Renal cortical epithelial cell (primary cell): Measurements from ENCODE around the gene TCP11. TPM values are rescaled to one million over a fixed set of nuclear protein-coding genes. Genes with fewer than 3 reads are reported as not detected.
"Not testable (repeated sequence)": the region's sequence is repeated elsewhere in the genome, so short reads cannot be mapped to it uniquely, and the experiment has no call there.

Experiments
- DNase-seq: peaks from one replicate; pipeline ENCODE4 v3.0.0-alpha.2; 2011; ENCODE audit warnings: low read depth
- total RNA-seq: library from RNA; depleted of rRNA; stranded (reverse); fragments of >200 nt; gene quantifications from 2 replicates; pipeline ENCODE4 v1.2.3, GENCODE V29; 2014

The TCP11 gene
- total RNA-seq, 1 donor from 2014 or later = 0.60 TPM

DNA sequence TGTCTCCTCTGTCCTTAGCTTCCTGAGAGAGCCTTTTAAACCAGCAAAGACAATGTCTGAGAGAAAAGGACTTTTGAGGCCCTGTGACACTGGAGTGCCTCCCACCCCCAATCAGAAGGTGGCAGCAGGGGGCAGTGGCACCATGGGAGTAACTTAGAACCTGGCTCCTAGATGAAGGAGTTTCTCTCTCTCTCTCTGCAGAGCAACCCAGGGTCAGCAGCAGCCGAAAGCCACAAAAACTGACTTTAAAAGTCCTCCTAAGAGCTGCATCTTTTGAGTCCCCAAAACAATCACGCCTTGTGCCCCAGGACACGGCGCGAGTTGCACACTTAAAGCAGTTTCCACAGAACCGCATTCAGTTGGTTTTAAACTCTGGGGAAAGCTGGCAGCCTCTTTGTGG, 5.3 kb upstream of the TCP11 start:
- peak; percentile 35 for DNase-seq

DNA sequence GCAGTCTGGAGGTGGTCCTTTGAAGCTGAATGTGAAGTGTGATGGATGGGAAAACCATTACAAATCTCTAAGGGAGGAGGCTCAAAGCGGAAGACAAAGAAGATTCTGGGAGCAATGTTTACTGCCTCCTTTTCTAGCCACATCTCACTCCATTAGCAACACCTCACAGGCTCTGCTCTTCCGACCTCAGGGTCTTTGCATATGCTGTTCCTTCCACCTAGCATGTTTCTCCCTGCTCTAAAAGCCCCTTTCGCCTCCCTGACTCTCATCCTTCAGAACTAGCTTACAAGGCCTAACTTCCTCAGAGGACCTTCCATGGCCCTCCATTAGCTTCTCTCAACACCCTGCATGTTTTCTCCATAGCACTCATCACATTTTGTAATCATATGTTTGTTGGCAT, 4.6 kb upstream of the TCP11 start:
- no peak for DNase-seq

- peak; percentile 33 for DNase-seq
Measured at GRCh38 chr6:35142588-35143569, 1.7 kb upstream of the TCP11 start.

DNA sequence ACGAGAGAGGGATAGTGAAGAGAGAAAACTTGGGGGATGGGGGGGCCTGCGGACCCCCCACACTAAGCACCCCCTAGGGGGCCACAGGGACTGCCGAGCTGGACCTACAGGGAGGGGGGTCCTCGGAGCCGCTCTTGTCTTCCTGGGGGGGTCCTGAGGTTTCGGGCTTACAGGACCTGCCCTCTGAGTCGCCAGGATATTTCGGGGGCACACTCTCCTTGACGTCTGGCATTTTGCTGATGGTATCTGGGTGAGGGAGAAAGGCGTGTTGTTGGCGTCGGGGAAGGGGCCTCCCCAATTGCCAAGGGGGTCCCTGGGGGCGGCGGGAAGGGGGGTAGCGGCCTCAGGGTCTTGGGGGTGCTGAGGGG, 516 bp downstream of the TCP11 start:
- DNase-seq = no peak

- DNase-seq = peak; percentile 61
Measured at GRCh38 chr6:35139924-35140638, 1.1 kb downstream of the TCP11 start.

GRCh38 chr6:35139470-35139869, 1.7 kb downstream of the TCP11 start:
- DNase-seq = no peak

DNA sequence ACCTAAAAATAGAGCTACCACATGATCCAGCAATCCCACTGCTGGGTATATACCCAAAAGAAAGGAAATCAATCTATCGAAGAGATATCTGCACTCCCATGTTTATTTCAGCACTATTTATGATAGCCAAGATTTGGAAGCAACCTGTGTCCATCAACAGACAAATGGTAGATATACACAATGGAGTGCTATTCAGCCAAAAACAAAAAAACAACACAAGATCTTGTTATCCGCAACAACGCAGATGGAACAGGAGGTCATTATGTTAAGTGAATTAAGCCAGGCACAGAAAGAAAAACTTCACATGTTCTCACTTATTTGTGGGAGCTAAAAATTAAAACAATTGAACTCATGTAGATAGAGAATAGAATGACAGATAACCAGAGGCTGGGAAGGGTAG, 2.9 kb downstream of the TCP11 start:
- DNase-seq = not testable (repeated sequence)

GRCh38 chr6:35136185-35136584, 5.0 kb downstream of the TCP11 start:
- no peak for DNase-seq

DNA sequence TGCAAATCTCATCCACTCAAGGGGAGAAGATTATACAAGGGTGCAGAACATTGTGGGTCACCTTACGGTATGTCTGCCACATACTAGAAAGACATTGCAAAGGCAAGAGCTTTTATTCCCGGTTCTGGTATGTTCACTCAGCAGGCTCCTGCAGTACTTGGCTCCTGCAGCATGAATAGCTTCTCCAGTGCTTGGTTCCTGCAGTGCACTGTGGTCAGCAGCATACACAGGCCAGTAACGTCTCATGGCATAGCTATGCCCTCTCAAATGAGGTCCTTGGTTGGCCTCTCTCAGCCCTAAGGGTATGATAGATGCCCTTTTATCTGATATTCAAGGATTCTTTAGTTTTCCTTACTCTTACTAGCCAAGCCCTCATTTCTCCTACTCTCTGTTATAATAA, 12.6 kb downstream of the TCP11 start:
- DNase-seq = peak; percentile 29

- DNase-seq = no peak
Measured at GRCh38 chr6:35128042-35128441, 13.1 kb downstream of the TCP11 start.

GRCh38 chr6:35124356-35124755, 16.8 kb downstream of the TCP11 start:
- no peak for DNase-seq

DNA sequence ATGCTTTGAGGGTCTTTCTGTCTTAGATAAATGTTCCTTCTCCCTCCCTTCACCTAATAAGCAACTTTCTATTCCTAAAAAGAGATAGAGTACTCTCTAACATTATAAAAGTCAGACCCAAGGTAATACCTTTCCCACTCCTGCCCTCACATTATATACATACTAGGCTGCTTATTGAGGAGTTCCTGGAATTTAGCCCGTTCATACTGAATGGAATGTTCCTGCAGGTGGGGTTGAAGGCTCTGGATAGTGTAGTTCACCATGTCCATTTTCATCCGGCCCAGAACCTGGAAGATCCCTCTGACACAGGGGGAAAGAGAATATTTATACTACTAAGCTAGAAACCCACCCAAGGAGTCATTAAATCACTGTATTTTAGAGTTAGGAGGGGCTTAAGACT, 20.4 kb downstream of the TCP11 start:
- DNase-seq = no peak

DNA sequence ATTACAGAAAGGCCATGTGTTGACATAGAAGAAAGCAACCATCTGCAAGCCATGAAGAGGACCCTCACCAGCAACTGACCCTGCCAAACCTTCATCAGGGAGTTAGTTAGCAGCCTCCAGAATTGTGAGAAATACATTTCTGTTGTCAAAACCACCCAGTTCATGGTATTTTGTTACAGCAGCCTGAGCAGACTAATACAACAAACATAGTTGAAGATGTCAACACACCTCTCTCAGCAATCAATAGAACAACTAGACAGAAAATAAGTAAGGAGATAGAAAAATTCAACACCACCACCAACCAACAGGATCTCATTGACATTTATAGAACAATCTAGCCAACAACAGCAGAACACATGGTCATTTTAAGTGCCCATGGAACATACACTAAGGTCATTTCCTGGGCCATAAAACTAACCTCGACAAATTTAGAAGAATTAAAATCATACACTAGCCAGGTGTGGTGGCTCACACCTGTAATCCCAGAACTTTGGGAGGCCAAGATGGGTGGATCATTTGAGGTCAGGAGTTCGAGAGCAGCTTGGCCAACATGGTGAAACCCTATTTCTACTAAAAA, 32.7 kb downstream of the TCP11 start:
- DNase-seq = no peak

GRCh38 chr6:35107761-35108160, 33.4 kb downstream of the TCP11 start:
- not testable (repeated sequence) for DNase-seq

DNA sequence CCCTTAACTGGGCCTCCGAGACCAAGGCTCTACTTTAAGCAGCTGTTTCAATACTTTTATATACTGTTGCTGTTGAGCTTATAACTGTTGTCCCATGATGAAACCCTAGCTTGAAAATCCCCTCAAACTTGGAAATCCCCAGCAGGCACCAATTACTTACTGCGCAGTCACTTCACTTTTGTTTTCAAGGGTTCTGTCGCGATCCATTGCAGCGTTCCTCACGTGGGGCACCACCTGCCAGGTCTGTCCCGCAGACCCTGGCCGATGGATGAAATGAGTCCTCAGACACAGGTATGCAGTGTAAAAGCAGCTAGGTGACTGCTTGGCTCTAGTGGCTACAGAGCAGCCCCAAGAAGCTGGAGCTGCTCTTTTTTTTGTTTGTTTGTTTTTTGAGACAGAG, 33.9 kb downstream of the TCP11 start:
- not testable (repeated sequence) for DNase-seq

- DNase-seq = not testable (repeated sequence)
Measured at GRCh38 chr6:35106061-35106460, 35.1 kb downstream of the TCP11 start.

GRCh38 chr6:35105078-35105477, 36.1 kb downstream of the TCP11 start:
- DNase-seq = no peak

DNA sequence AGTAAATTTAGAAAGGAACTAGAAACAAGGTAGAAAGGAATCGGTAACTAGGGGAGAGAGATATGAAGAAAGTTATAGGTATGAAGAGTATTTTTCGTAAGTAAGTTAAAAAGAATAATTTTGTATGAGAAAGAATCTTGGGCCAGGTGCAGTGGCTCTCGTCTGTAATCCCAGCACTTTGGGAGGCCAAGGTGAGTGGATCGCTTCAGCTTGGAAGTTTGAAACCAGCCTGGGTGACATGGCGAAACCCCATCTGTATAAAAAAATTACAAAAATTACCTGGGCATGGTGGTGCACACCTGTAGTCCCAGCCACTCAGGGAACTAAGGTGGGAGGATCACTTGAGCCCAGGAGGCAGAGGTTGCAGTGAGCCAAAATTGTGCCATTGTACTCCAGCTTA, 42.0 kb downstream of the TCP11 start:
- DNase-seq = no peak

DNA sequence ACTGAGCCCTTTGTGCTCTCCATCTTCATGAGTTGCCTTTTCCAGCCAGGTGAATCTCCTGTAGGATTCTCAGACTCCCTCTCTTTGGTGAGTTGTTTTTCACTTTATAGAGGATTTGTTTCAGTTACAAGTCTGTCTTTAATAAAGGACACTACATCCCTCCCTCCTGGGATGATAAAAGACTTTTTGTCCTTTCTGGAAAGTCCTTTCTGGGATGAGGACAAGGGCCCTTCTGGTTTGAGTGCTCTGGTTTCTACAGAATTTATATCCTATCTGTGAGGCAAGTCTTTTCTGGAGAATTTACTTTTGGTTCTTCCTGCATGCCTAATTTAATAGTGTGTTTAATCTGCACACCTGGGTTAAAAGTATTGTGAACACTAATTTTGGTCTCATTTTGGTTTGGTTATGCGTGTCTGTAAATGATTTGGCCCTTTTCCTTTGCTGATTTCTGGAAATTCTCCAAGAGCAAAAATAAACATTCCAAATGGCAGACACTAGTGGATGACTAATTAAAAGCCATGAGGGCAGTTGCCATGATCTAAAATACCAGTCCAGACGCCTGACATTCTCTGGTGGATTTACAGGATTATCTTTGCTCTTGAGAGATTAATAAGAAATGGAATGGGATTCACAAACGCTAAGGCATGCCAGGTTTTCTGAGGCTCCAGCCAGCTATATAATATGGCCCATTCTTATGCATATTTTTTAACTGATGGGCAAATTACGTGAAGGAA, 44.8 kb downstream of the TCP11 start:
- DNase-seq = peak; percentile 88

DNA sequence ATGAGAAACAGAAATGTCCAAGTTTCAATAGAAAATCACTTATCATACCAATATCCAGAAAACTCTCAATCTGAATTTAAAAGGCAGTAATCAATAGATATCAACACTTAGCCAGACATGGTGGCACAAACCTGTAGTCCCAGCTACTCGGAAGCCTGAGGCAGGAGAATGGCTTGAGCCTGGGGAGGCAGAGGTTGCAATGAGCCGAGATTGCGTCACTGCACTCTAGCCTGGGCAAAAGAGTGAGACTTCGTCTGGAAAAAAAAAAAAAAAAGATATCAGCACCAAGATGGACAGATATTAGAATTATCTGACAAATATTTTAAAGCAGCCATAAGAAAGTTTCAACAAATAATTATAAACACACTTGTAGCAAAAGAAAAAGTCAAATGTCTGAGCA, 47.0 kb downstream of the TCP11 start:
- DNase-seq = no peak

DNA sequence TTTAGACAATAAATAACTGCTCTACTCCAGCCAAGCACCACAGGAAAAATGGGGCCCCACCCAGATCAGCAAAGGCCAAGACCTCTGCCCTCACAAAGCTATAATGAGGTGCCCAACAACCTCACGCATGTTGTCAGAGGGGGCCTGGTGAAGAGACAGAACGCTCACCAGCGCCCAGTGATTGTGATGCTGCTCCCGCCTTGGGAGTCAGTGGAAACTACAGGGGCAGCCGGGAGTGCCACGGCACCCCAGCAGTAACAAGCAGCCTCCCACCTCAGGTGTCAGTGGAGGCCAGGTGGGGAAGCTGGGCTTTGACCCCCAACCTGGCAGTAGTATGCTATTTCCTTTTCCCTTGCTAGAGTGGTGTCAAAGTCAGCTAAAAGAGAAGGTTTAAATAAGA, 47.4 kb downstream of the TCP11 start:
- DNase-seq = no peak

DNA sequence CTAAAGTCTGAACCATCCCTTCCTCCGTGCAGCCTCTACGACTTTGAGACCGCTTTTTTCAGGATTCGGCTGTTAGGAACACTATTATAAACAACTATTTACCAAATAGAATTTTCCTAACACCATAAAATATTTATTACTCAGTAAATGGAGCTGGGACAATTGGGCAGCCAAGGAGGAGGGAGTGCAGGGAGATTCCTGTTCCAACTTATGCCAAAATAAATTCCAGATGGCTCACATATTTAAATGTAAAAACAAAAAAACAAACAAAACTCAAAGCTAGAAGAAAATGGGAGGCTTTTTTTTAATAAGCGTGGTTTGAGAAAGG, 48.1 kb downstream of the TCP11 start:
- DNase-seq = no peak
